Stimulated activated effector memory CD8-positive, alpha-beta T cell treated with anti-CD3 and anti-CD28 coated beads, Interleukin-12 subunit alpha, Interleukin-12 subunit beta, amount 100 ng/mL, for 72 hours (primary cell): ENCODE results near the gene TFR2.
A peak's percentile ranks its signal among the peaks of the same experiment; 100 is the strongest.

Source experiments
- ATAC-seq: fragments of 150-1000 bp; cut with Tn5 transposase; 2 replicates; pipeline ENCODE4 v1.10.0; 2021
- DNase-seq, 2 donors: peaks; one replicate each; pipeline ENCODE4 v3.0.0; 2021 to 2022; ENCODE audit warnings: low spot score in 2 of 2
- H3K27ac Mint-ChIP-seq: one replicate; pipeline ENCODE4 v1.8.0; 2022; ENCODE audit warnings: mild to moderate bottlenecking, mixed read lengths
- H3K36me3 Mint-ChIP-seq: one replicate; pipeline ENCODE4 v1.8.0; 2022; ENCODE audit warnings: mild to moderate bottlenecking, mixed read lengths
- H3K4me1 Mint-ChIP-seq: one replicate; pipeline ENCODE4 v1.8.0; 2022; ENCODE audit warnings: mixed read lengths
- H3K4me3 Mint-ChIP-seq: one replicate; pipeline ENCODE4 v1.8.0; 2022; ENCODE audit warnings: mild to moderate bottlenecking, mixed read lengths
- H3K9me3 Mint-ChIP-seq: one replicate; pipeline ENCODE4 v1.8.0; 2022; ENCODE audit warnings: mixed read lengths

Gene TFR2

GRCh38 chr7:100641463-100641859 is at the start of gene TFR2:
TFR2 (minus strand) TSS chr7:100641552; CDS start chr7:100641509, 43 bp downstream.
- Mint-ChIP-seq H3K4me1 (no peaks in the 10 kb centered on the region), H3K27ac (no peak within 1 kb of the TSS), H3K9me3 (no peaks in the 10 kb centered on the region), H3K4me3 (no peak within 1 kb of the TSS), H3K36me3 (peaks cover 5% of the 10 kb centered on the region)
- DNase-seq (no peak), ATAC-seq (no peak)

GRCh38 chr7:100689230-100690135 is 48.1 kb upstream of the TFR2 start:
- ATAC-seq, result no peak
- DNase-seq, result no peak
- Mint-ChIP-seq H3K4me3 (no peak overlapping the region), H3K27ac (peak overlapping the region; percentile 82), H3K9me3 (no peaks in the 10 kb centered on the region), H3K36me3 (peaks cover 75% of the 10 kb centered on the region), H3K4me1 (peaks cover 44% of the 10 kb centered on the region)

- H3K9me3 Mint-ChIP-seq, result no peaks in the 10 kb centered on the region
- H3K27ac Mint-ChIP-seq, result peak overlapping the region; percentile 82
- no peak for ATAC-seq
- H3K4me1 Mint-ChIP-seq, result peaks cover 46% of the 10 kb centered on the region
- DNase-seq, result no peak
- H3K4me3 Mint-ChIP-seq, result no peak overlapping the region
- peaks cover 77% of the 10 kb centered on the region for H3K36me3 Mint-ChIP-seq
These were observed 47.0 kb upstream of the TFR2 start for GRCh38 chr7:100688326-100688860.

- DNase-seq, result no peak
- no peak for ATAC-seq
- no peaks in the 10 kb centered on the region for H3K9me3 Mint-ChIP-seq
- peaks cover 77% of the 10 kb centered on the region for H3K36me3 Mint-ChIP-seq
- peaks cover 43% of the 10 kb centered on the region for H3K4me1 Mint-ChIP-seq
- peak overlapping the region; percentile 82 for H3K27ac Mint-ChIP-seq
- no peak overlapping the region for H3K4me3 Mint-ChIP-seq
These were observed 46.5 kb upstream of the TFR2 start for GRCh38 chr7:100687751-100688300.

DNA sequence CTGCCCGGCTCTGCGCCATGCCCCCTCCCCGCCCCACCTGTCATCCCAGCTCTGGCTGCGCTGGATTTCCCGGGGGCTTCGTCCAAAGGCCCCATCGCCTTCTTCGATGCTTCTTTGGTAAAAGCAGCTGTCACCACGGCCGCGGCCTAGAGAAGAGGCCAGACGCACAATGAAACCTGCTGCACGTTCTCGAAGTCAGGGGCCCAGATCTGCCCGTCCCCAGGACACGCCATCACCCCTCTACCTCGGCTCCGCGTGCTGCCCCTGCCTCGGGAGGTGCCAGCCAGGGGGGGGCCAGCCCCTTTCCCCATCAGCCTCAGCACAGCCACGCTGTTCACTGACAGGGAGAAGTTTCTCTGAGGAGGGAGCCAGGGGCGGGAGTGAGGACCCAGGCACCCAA is 45.9 kb upstream of the TFR2 start:
- Mint-ChIP-seq H3K9me3 (no peaks in the 10 kb centered on the region), H3K4me3 (no peak overlapping the region), H3K4me1 (peaks cover 38% of the 10 kb centered on the region), H3K27ac (peak overlapping the region; percentile 70), H3K36me3 (peaks cover 75% of the 10 kb centered on the region)
- DNase-seq, result no peak
- no peak for ATAC-seq

GRCh38 chr7:100686822-100687211 is 45.5 kb upstream of the TFR2 start:
- Mint-ChIP-seq H3K36me3 (peaks cover 75% of the 10 kb centered on the region), H3K4me1 (peaks cover 36% of the 10 kb centered on the region), H3K9me3 (no peaks in the 10 kb centered on the region), H3K27ac (peak overlapping the region; percentile 70), H3K4me3 (no peak overlapping the region)
- ATAC-seq (no peak), DNase-seq (no peak)

DNA sequence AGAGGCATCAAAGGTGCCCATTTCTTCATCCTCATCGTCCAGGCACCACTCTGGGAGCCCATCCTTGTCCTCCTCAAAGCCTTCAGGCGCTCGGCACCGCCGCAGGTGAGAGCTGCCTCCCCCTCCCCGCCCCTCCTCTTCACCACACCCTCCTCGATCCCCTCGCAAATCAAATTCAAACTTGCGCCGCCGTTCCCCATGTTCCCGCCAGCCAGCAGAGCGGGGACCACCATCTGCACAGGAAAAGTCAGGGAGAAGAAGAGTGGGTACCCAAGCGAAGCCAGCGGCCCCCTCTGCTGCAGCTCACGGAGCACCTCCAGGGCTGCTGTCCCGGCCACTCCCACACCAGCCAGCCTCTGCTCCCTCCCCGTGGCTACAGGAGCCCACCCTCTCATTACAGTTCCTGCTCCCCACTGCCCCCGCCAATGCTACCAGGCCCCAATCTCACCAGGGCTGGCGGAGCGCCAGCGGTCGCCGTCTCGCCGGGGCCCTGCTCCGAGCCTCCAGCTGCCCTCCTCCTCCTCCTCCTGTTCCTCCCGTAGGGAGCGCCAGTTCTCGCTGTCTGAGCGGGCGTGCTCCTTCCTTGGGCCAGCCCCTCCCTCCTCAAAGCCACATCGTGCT is 45.0 kb upstream of the TFR2 start:
- no peak for DNase-seq
- peaks cover 75% of the 10 kb centered on the region for H3K36me3 Mint-ChIP-seq
- no peak overlapping the region for H3K4me3 Mint-ChIP-seq
- peak overlapping the region; percentile 70 for H3K27ac Mint-ChIP-seq
- no peak for ATAC-seq
- peaks cover 35% of the 10 kb centered on the region for H3K4me1 Mint-ChIP-seq
- H3K9me3 Mint-ChIP-seq, result no peaks in the 10 kb centered on the region

GRCh38 chr7:100685631-100686145 is 44.3 kb upstream of the TFR2 start:
- peaks cover 35% of the 10 kb centered on the region for H3K4me1 Mint-ChIP-seq
- H3K4me3 Mint-ChIP-seq, result no peak overlapping the region
- H3K9me3 Mint-ChIP-seq, result no peaks in the 10 kb centered on the region
- DNase-seq, result no peak
- H3K36me3 Mint-ChIP-seq, result peaks cover 81% of the 10 kb centered on the region
- no peak for ATAC-seq
- H3K27ac Mint-ChIP-seq, result no peak overlapping the region

- no peak for ATAC-seq
- no peak overlapping the region for H3K27ac Mint-ChIP-seq
- H3K9me3 Mint-ChIP-seq, result no peaks in the 10 kb centered on the region
- H3K4me3 Mint-ChIP-seq, result no peak overlapping the region
- H3K36me3 Mint-ChIP-seq, result peaks cover 87% of the 10 kb centered on the region
- H3K4me1 Mint-ChIP-seq, result peaks cover 40% of the 10 kb centered on the region
- no peak for DNase-seq
These were observed 43.8 kb upstream of the TFR2 start for GRCh38 chr7:100685049-100685605.

GRCh38 chr7:100684534-100685042 is 43.2 kb upstream of the TFR2 start:
- no peak for DNase-seq
- Mint-ChIP-seq H3K27ac (no peak overlapping the region), H3K9me3 (no peaks in the 10 kb centered on the region), H3K4me1 (peaks cover 42% of the 10 kb centered on the region), H3K4me3 (no peak overlapping the region), H3K36me3 (peaks cover 88% of the 10 kb centered on the region)
- no peak for ATAC-seq

GRCh38 chr7:100683659-100684533 is 42.5 kb upstream of the TFR2 start:
- H3K36me3 Mint-ChIP-seq, result peaks cover 88% of the 10 kb centered on the region

GRCh38 chr7:100682991-100683658 is 41.8 kb upstream of the TFR2 start:
- Mint-ChIP-seq H3K27ac (no peak overlapping the region), H3K4me1 (peaks cover 39% of the 10 kb centered on the region), H3K36me3 (peaks cover 88% of the 10 kb centered on the region), H3K9me3 (no peaks in the 10 kb centered on the region), H3K4me3 (no peak overlapping the region)
- no peak for DNase-seq
- ATAC-seq, result no peak

More at GRCh38 chr7:100683659-100684533, 42.5 kb upstream of the TFR2 start:
- H3K4me1 Mint-ChIP-seq, result peaks cover 42% of the 10 kb centered on the region
- H3K4me3 Mint-ChIP-seq, result no peak overlapping the region
- ATAC-seq (no peak), DNase-seq (no peak)
- H3K27ac Mint-ChIP-seq, result no peak overlapping the region
- no peaks in the 10 kb centered on the region for H3K9me3 Mint-ChIP-seq

DNA sequence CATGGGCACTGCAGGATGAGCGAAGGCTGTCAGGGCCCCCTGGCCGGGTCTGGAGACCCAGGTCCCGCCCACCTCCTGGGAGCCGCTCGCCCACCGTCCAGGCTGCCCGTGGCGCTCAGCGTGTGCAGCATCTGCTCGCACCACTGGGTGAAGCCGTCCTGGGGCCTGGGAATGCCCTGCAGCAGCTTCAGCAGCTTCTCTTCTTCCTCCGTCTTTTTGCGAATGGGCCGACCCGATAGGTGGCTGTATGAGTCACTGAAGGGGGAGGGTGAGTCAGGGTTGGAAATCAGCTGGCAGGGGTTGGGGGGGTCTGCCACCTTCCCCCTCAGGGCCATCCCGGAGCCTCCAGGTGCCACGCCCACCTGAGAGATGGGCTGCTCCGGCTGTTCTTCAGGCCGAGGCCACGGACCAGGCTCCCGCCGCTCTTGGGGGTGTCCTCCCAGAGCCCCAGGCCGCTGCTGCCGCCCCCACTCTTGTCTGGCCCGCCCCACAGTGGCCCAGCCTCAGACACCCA is 40.9 kb upstream of the TFR2 start:
- DNase-seq, result no peak
- H3K4me3 Mint-ChIP-seq, result no peak overlapping the region
- H3K9me3 Mint-ChIP-seq, result no peaks in the 10 kb centered on the region
- ATAC-seq, result peak; percentile 25
- no peak overlapping the region for H3K27ac Mint-ChIP-seq
- H3K36me3 Mint-ChIP-seq, result peaks cover 88% of the 10 kb centered on the region
- peaks cover 38% of the 10 kb centered on the region for H3K4me1 Mint-ChIP-seq
